Lung (tissue), 12 donors: ENCODE measurements around the gene VSIG10L2. TPM values are rescaled to one million over a fixed set of nuclear protein-coding genes. Genes with fewer than 3 reads are reported as not detected.

Experiments used
- ATAC-seq: fragments of 200-7000 bp; cut with Tn5 transposase; one replicate; pipeline ENCODE4 v1.9.1; 2020; ENCODE audit warnings: moderate number of reproducible peaks; ENCODE audit not compliant: insufficient read depth, low FRiP score
- DNase-seq, 3 donors: peaks; one replicate each; pipeline ENCODE4 v3.0.0-alpha.2; 2013 to 2017
- H3K27ac ChIP-seq, 2 donors: one replicate each; pipeline ENCODE4 v1.5.1; 2013; ENCODE audit warnings: mild to moderate bottlenecking in 2 of 2, moderate library complexity in 2 of 2, control low read depth in 1 of 2, inconsistent platforms in 1 of 2, low read depth in 1 of 2, low read length in 1 of 2
- H3K27me3 ChIP-seq, 3 donors: one replicate each; pipeline ENCODE4 v1.5.1; 2013; ENCODE audit warnings: low read length in 2 of 3; ENCODE audit not compliant: control insufficient read depth in 3 of 3, insufficient read depth in 3 of 3
- H3K36me3 ChIP-seq, 4 donors: one replicate each; pipeline ENCODE4 v1.5.1; 2013; ENCODE audit warnings: low read length in 4 of 4, mild to moderate bottlenecking in 1 of 4, moderate library complexity in 1 of 4; ENCODE audit not compliant: control insufficient read depth in 4 of 4, insufficient read depth in 4 of 4
- H3K4me1 ChIP-seq, 5 donors: one replicate each; pipeline ENCODE4 v1.5.1; 2013; ENCODE audit warnings: low read length in 5 of 5, mild to moderate bottlenecking in 2 of 5, moderate library complexity in 1 of 5; ENCODE audit not compliant: control insufficient read depth in 5 of 5, insufficient read depth in 5 of 5
- H3K4me3 ChIP-seq: one replicate; pipeline ENCODE4 v1.5.1; 2013; ENCODE audit warnings: mild to moderate bottlenecking, control low read depth, moderate library complexity
- H3K9ac ChIP-seq, 2 donors: one replicate each; pipeline ENCODE4 v1.5.1; 2013; ENCODE audit warnings: low read length in 2 of 2, control low read depth in 1 of 2; ENCODE audit not compliant: insufficient read depth in 1 of 2
- H3K9me3 ChIP-seq, 4 donors: one replicate each; pipeline ENCODE4 v1.5.1; 2013; ENCODE audit warnings: low read length in 3 of 4, mild to moderate bottlenecking in 1 of 4, moderate library complexity in 1 of 4; ENCODE audit not compliant: control insufficient read depth in 4 of 4, insufficient read depth in 3 of 4
- CTCF ChIP-seq: IDR thresholded peaks from 2 replicates; pipeline ENCODE4 v1.5.1; 2012; ENCODE audit warnings: mild to moderate bottlenecking; ENCODE audit errors: control extremely low read depth, extremely low read depth
- WGBS, 2 donors: extraction: QIAGEN DNeasy Blood & Tissue Kit; methylation state at CpG; one replicate each; pipeline ENCODE4 v1.1.7; 2013; 5-methylcytosine and 5-hydroxymethylcytosine counted together
- polyA plus RNA-seq, 2 donors: library from polyadenylated mRNA; stranded (reverse); fragments of 200-250 nt; gene quantifications; one replicate each; pipeline ENCODE4 v1.2.1, GENCODE V29; 2013
- total RNA-seq, 2 donors: library from RNA; depleted of rRNA in 1 of 2; stranded (reverse); fragments of >200 nt in 1 of 2; gene quantifications; one replicate each; pipeline ENCODE4 v1.2.1, GENCODE V29; 2014 to 2021
- donor health status: control.
- donor health status: control.
- donor health status: Bipolar disorder and iron deficiency.
- donor health status: healthy.
- donor health status: DM: yes; HTN: yes; CAD: no.

The VSIG10L2 gene
- total and polyA plus RNA-seq, 4 donors, result 0.18 to 0.43 (median 0.30) TPM

- H3K27me3 ChIP-seq, result peaks cover 0 to 5% (median 0%) of the 10 kb centered on the region in 3 donors
- 86 to 93% methylated on average over 22 of the region's 22 CpGs for WGBS, 2 donors
- H3K4me3 ChIP-seq, result no peak overlapping the region
- no peak for TF ChIP-seq CTCF
- no peak overlapping the region for H3K27ac ChIP-seq
- DNase-seq (no peak), ATAC-seq (no peak)
- peaks cover 0 to under 1% (median 0%) of the 10 kb centered on the region in 4 donors for H3K9me3 ChIP-seq
- no peak overlapping the region for H3K9ac ChIP-seq
- peaks cover 0 to 1% (median 0%) of the 10 kb centered on the region in 4 donors for H3K36me3 ChIP-seq
- H3K4me1 ChIP-seq, result peaks cover 1 to 11% (median 8%) of the 10 kb centered on the region in 5 donors
Measured at GRCh38 chr11:125956391-125957134, 10.7 kb downstream of the VSIG10L2 start.

- ATAC-seq (no peak), DNase-seq (no peak)
- Histone ChIP-seq H3K36me3 (peaks cover 0 to 3% (median 0%) of the 10 kb centered on the region in 4 donors), H3K9ac (no peak overlapping the region), H3K4me1 (peaks cover 0 to 5% (median 3%) of the 10 kb centered on the region in 5 donors), H3K27ac (no peak overlapping the region), H3K4me3 (no peak overlapping the region), H3K9me3 (peaks cover 0 to 7% (median 1%) of the 10 kb centered on the region in 4 donors), H3K27me3 (peaks cover 0 to 5% (median 0%) of the 10 kb centered on the region in 3 donors)
- no peak for TF ChIP-seq CTCF
- WGBS, 2 donors, result 91 to 93% methylated on average over 14 of the region's 14 CpGs
Measured at GRCh38 chr11:125957618-125958332, 11.9 kb downstream of the VSIG10L2 start.

- H3K9ac ChIP-seq, result no peak overlapping the region
- H3K27ac ChIP-seq, result no peak overlapping the region
- 93 to 94% methylated on average over 4 of the region's 4 CpGs for WGBS, 2 donors
- no peak overlapping the region for H3K4me3 ChIP-seq
- H3K4me1 ChIP-seq, result no peaks in the 10 kb centered on the region
- DNase-seq (no peak), ATAC-seq (no peak)
- peaks cover 0 to 3% (median 0%) of the 10 kb centered on the region in 4 donors for H3K36me3 ChIP-seq
- no peak for TF ChIP-seq CTCF
- H3K9me3 ChIP-seq, result peaks cover 0 to 7% (median 2%) of the 10 kb centered on the region in 4 donors
- H3K27me3 ChIP-seq, result peaks cover 0 to under 1% (median 0%) of the 10 kb centered on the region in 3 donors
Measured at GRCh38 chr11:125958872-125959400, 13.1 kb downstream of the VSIG10L2 start.
